Measurements from ENCODE around the gene LTBP1. TPM values are rescaled to one million over a fixed set of nuclear protein-coding genes. Genes with fewer than 3 reads are reported as not detected.

Gene LTBP1
- polyA plus RNA-seq, 3 donors from 2014 or later: 0.58 to 2.0 TPM; not detected in 1

DNA sequence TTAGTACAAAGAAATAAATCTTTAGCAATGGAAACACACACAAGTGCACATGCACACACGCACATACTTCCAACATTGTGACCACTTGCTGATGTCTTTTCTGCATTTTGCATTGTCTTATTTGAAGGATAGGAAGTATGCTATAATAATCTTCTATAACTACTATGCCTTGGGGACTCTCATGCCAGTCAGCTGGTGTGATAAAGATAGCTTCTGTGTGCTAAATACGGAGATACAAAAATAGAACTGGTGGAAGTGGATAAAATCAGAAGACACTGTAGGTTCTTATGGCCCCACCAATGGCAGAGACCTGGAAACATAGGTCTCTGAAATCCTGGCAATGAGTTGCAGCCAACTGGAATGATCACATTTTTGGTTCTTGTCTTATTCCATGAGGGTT is 498.2 kb downstream of the LTBP1 start:
- no peaks in the 10 kb centered on the region for H3K9me3 Mint-ChIP-seq
- no peak for DNase-seq
- no peak overlapping the region for H3K27ac Mint-ChIP-seq
- H3K4me1 Mint-ChIP-seq: no peaks in the 10 kb centered on the region
- H3K36me3 Mint-ChIP-seq: no peaks in the 10 kb centered on the region
- peaks cover 3 to 8% (median 5%) of the 10 kb centered on the region in 3 donors for H3K27me3 Mint-ChIP-seq (ENCODE audit: low read depth in 3 of 3)
- no peak overlapping the region for H3K4me3 Mint-ChIP-seq

GRCh38 chr2:33448220-33448899 is 501.6 kb downstream of the LTBP1 start:
- DNase-seq: no peak
- Mint-ChIP-seq H3K27ac (no peak overlapping the region), H3K36me3 (peaks cover 0 to 4% (median 0%) of the 10 kb centered on the region in 3 donors), H3K27me3 (ENCODE audit: low read depth in 3 of 3) (peaks cover 2 to 6% (median 3%) of the 10 kb centered on the region in 3 donors), H3K4me1 (no peaks in the 10 kb centered on the region), H3K9me3 (peaks cover 0 to 11% (median 10%) of the 10 kb centered on the region in 6 donors), H3K4me3 (no peak overlapping the region)

Measured in immature natural killer cell (primary cell).